Gastrocnemius medialis (tissue), 4 donors: Measurements from ENCODE around the gene GRK6.

ENCODE experiments used
- POLR2A ChIP-seq, 2 donors: fragments of 450-650 bp; IDR thresholded peaks; one replicate each; pipeline ENCODE4 v1.6.1; 2017; ENCODE audit warnings: antibody characterized with exemption in 2 of 2, mild to moderate bottlenecking in 2 of 2, moderate library complexity in 2 of 2
- TF ChIP-seq, protein P1 (sequence below), 5 experiments: fragments of 450-650 bp in 3 of 5; fragments of 200-600 bp in 2 of 5; sonication (generic) in 2 of 5; IDR thresholded peaks in 4 of 5; conservative IDR thresholded peaks in 1 of 5; 1 replicate in 4 of 5; 2 replicates in 1 of 5; pipeline ENCODE4 v1.5.1; 2016 to 2019; ENCODE audit warnings: antibody characterized with exemption in 5 of 5, mild to moderate bottlenecking in 3 of 5, moderate library complexity in 3 of 5

DNA sequence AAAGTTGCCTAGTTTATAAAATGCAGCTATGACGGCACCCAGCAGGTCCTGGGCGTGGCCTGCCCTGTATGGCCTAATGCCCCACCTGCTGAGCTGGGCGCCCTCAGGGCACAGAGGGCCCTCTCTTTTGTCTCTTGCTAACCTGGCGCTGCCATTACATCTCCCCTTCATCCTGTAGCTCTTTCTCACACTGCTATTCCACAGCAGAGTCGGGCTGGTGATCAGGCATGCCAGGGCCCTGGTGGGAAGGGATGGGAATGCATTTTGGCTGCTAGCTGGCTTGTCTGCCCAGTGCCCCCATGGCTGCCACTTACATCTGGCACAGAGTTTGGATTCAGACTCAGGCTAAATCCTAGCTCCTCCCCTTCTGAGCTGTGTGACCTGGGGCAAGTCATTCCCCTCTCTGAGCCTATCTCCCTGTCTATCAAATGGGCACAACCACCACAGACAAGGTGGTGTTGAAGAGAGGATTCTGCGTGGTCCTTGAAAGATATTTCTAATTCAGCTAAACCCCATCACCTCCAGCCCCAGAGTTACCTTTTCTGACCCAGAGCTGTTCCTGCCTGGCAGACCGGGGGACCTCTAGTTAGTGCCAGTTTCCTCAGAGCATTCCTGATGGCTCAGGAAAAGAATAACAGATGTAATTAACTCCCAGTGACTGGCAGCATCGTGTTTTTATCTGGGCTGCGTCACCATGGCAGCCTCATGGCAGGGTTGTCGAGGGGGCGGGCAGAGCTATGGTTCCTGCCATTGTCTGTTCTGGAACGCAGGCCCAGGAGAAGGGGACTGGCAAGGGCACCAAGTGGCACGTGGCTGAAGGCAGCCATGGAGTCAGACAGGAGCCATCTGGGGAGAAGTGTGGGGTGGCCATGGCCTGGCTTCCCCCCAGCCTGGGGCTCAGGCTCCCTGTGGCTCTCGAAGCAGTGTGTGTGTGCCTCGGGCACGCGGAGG is 26.5 kb downstream of the GRK6 start:
- TF ChIP-seq, protein P1, sequence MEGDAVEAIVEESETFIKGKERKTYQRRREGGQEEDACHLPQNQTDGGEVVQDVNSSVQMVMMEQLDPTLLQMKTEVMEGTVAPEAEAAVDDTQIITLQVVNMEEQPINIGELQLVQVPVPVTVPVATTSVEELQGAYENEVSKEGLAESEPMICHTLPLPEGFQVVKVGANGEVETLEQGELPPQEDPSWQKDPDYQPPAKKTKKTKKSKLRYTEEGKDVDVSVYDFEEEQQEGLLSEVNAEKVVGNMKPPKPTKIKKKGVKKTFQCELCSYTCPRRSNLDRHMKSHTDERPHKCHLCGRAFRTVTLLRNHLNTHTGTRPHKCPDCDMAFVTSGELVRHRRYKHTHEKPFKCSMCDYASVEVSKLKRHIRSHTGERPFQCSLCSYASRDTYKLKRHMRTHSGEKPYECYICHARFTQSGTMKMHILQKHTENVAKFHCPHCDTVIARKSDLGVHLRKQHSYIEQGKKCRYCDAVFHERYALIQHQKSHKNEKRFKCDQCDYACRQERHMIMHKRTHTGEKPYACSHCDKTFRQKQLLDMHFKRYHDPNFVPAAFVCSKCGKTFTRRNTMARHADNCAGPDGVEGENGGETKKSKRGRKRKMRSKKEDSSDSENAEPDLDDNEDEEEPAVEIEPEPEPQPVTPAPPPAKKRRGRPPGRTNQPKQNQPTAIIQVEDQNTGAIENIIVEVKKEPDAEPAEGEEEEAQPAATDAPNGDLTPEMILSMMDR (IDR thresholded peaks at IDR 0.05 in 4 of 5, conservative IDR thresholded peaks at IDR 0.05 in 1 of 5), result no peak
- no peak for TF ChIP-seq POLR2A (IDR thresholded peaks at IDR 0.05)
